Choroid plexus epithelial cell (primary cell): ENCODE data around the gene RAB27A.

Experiments
- DNase-seq: peaks from one replicate; pipeline ENCODE4 v3.0.0-alpha.2; 2010; ENCODE audit warnings: low read depth
- H3K4me3 ChIP-seq: 2 replicates; pipeline ENCODE4 v1.5.1; 2011; ENCODE audit warnings: low read depth, mild to moderate bottlenecking, control low read depth, low read length, moderate library complexity
- TF ChIP-seq, protein P1 (sequence below): conservative IDR thresholded peaks from 2 replicates; pipeline ENCODE4 v1.5.1; 2011; ENCODE audit warnings: low read depth, mild to moderate bottlenecking, control low read depth, inconsistent platforms, low read length, moderate library complexity

RAB27A gene

DNA sequence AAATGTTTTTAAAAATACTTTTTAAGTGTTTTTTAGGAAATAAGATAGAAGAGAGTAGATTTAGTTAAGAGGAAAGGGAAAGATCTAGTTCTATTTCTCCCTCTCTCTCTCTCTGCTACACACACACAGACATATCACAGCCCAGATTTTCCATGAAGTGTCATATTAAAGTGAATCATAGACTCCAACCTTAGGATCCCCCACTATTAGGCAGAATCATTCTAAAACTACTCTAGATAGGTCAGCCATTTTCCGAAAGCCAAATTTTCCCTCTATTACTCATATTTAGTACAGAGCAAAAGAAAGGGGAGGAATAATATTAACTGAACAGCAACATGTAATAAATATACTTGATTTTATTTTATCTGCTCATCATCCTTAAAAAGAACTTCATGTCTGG is 47.7 kb downstream of the RAB27A start:
- TF ChIP-seq, protein P1, sequence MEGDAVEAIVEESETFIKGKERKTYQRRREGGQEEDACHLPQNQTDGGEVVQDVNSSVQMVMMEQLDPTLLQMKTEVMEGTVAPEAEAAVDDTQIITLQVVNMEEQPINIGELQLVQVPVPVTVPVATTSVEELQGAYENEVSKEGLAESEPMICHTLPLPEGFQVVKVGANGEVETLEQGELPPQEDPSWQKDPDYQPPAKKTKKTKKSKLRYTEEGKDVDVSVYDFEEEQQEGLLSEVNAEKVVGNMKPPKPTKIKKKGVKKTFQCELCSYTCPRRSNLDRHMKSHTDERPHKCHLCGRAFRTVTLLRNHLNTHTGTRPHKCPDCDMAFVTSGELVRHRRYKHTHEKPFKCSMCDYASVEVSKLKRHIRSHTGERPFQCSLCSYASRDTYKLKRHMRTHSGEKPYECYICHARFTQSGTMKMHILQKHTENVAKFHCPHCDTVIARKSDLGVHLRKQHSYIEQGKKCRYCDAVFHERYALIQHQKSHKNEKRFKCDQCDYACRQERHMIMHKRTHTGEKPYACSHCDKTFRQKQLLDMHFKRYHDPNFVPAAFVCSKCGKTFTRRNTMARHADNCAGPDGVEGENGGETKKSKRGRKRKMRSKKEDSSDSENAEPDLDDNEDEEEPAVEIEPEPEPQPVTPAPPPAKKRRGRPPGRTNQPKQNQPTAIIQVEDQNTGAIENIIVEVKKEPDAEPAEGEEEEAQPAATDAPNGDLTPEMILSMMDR = no peak
- peak; percentile 50 for DNase-seq
- no peak overlapping the region for H3K4me3 ChIP-seq

DNA sequence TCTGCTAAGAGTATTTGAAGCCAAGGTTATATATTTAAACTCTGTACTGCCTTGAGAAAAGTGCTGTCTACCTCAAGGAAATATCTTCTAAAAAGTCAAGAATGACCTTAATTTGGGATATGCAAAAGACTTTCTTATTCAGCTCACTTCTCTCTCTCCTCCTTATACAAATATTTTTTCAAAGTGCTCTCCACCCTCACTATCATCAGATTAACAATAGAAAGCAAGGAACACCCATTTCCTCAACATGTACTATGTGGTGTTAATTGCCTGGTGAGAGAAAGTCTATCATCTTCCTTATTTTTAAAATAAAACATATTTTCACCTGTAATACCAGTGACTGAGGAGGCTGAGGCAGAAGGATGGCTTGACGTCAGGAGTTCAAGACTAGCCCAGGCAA is 48.4 kb downstream of the RAB27A start:
- no peak overlapping the region for H3K4me3 ChIP-seq
- TF ChIP-seq, protein P1 = no peak

DNA sequence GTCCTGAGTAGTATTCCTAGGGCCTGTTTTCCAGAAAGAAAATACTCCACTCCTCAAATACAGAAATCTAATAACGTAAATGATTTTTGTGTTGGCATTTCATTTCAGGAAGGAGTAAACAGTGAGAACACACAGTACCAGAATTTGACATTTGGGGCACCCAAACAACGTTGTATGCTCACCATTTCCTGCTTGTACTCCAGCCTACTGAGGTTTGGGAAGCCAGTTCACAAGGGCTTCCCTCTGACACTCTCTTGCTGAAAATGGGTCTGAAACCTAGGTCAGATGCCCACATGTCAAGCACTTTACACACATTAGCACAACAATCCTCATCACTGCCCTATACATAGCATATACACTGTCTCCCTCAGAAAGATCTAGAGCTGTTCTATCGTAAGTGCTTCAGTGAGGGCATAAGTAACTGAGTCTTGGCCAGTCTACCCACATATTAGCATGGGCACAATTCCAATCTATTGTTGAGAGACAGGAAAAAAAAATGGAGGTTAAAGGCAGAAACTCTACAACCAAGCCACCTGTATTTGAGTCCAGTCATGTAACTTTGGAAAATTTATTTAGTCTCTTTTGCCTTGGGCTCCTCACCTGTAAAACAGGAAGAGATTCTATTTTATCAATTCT is 49.4 kb downstream of the RAB27A start:
- no peak overlapping the region for H3K4me3 ChIP-seq
- no peak for DNase-seq
- TF ChIP-seq, protein P1 = no peak

More for the DNA sequence above, 48.4 kb downstream of the RAB27A start:
- DNase-seq = no peak

DNA sequence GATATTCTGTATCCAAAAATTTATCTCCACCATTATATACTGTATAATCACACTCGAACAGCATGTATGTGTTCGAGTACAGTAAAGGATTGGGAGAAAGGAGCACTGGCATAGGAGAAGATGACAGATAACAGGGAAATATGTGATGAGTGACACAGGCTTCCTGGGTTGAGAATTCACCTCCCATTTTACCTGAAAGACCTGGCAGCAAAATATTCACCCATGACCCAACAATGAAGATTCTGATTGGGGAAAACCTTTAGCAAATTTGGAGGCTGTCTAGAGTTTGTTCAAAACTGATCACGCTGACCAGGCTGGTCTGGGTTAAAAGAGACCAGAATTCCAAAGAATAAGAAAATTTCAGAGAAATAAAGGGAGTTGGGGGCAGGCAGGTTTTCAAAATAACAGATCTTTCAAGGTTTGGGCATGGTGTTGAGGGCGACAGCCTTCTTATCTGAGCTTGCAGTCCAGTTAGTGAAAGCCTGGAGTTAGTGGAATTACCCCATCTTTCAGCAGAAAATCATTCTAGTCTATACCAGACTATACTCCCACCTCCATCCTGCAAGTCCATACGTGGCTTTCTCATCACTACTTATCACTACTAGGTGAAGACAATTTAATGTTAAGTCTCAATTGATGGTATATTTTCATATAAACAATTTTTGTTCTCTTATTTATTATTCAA is 50.0 kb downstream of the RAB27A start:
- TF ChIP-seq, protein P1 = no peak
- no peak overlapping the region for H3K4me3 ChIP-seq
- DNase-seq = no peak

DNA sequence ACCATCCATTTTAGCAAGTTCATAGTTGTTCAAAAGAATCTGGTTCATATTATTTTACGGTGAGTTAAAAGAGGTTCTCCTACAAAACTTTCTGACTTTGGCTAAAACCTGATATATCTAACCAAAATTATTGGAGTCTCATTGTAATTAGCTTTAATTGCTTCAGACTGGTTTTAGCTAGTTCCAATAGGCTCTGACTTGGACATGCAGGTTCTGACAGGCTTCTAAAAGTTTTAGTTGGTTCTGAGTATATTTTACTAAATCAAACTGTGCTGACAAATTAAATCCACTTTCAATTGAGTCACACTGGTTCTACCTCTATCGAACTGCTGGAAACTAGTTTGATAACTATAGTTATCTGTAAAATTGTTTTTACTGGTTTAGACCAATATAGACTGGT is 50.7 kb downstream of the RAB27A start:
- H3K4me3 ChIP-seq = no peak overlapping the region
- DNase-seq = no peak
- TF ChIP-seq, protein P1 = no peak

DNA sequence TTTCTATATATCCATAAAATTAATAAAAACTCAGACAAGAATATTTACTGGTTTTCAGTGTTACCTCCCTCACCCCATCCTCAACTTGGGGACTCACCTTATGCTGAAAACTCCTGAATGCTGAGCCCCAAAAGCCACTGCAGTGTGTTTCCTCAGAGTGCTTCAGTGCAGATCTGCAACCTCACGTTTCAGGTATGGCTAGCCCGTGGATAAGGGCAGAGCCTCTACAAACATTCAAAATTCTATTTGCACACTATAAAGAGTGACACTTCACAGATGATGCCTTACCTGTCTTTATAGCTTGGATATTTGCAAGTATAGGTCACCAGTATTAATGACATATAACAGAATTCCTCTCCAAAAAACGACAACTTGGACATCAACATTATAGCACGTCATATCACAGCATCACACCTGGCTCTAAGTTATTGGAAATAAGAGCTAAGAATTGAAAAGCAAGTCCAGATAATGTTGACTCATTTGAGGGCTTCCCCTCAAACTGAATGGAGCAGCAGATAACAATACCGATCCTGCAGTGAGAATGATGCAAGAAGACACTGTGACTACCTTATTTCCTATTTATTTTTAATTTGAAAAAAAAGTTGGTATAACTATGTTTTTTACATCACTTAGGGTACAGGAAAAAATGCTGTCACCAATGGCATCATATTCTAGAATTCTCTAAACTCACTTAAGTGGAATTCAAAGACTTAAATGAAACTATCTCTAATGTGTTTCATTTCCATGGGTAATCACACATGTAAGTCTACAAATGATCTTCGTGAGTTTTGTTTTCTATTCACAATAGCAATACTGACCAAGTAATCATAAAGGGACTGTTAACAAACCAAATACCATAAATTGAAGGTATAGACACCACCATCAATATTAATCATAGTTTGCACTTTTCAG is 52.1 kb downstream of the RAB27A start:
- no peak overlapping the region for H3K4me3 ChIP-seq
- peak; percentile 45 for DNase-seq
- TF ChIP-seq, protein P1 = no peak
